DND-41 (cell line): ENCODE measurements around the gene CFAP65.

ENCODE experiments used
- ATAC-seq: fragments of 200-7000 bp; cut with Tn5 transposase; 3 replicates; pipeline ENCODE4 v1.9.1; 2021; ENCODE audit warnings: low read depth; ENCODE audit not compliant: insufficient read depth
- DNase-seq: peaks from one replicate; pipeline ENCODE4 v3.0.0-alpha.2; 2020
- H2AFZ ChIP-seq: 2 replicates; pipeline ENCODE4 v1.6.0; 2012; ENCODE audit warnings: low read depth, low read length
- H3K27ac ChIP-seq: 2 replicates; pipeline ENCODE4 v1.5.1; 2012; ENCODE audit warnings: low read length, inconsistent platforms
- H3K27me3 ChIP-seq: fragments of 200-600 bp; sonication (generic); 2 replicates; pipeline ENCODE4 v1.6.0; 2012; ENCODE audit warnings: low read length, mild to moderate bottlenecking, inconsistent platforms; ENCODE audit not compliant: insufficient read depth, poor library complexity
- H3K36me3 ChIP-seq: 2 replicates; pipeline ENCODE4 v1.5.1; 2012; ENCODE audit warnings: low read length, inconsistent platforms; ENCODE audit not compliant: insufficient read depth
- H3K4me1 ChIP-seq: 2 replicates; pipeline ENCODE4 v1.5.1; 2012; ENCODE audit warnings: mild to moderate bottlenecking, low read length; ENCODE audit not compliant: insufficient read depth
- H3K4me2 ChIP-seq: 2 replicates; pipeline ENCODE4 v1.6.0; 2012; ENCODE audit warnings: mild to moderate bottlenecking, moderate library complexity, low read length, inconsistent platforms; ENCODE audit not compliant: insufficient read depth
- H3K4me3 ChIP-seq, 2 experiments: fragments of 200-600 bp in 1 of 2; shearing (Covaris generic) in 1 of 2; 2 replicates each; pipeline ENCODE4 v1.5.1; 2012 to 2016; ENCODE audit warnings: inconsistent platforms in 2 of 2, low read length in 2 of 2, mild to moderate bottlenecking in 2 of 2, low read depth in 1 of 2, moderate library complexity in 1 of 2
- H3K79me2 ChIP-seq: 2 replicates; pipeline ENCODE4 v1.6.0; 2012; ENCODE audit warnings: low read length, inconsistent platforms; ENCODE audit not compliant: insufficient read depth
- H3K9ac ChIP-seq: 2 replicates; pipeline ENCODE4 v1.6.0; 2012; ENCODE audit warnings: low read depth, mild to moderate bottlenecking, inconsistent platforms, low read length, moderate library complexity
- H3K9me3 ChIP-seq: 2 replicates; pipeline ENCODE4 v1.5.1; 2012; ENCODE audit warnings: low read length, moderate library complexity, mild to moderate bottlenecking, inconsistent platforms; ENCODE audit not compliant: insufficient read depth, severe bottlenecking
- H4K20me1 ChIP-seq: 2 replicates; pipeline ENCODE4 v1.6.0; 2012; ENCODE audit warnings: low read length; ENCODE audit not compliant: insufficient read depth
- EZH2 ChIP-seq: IDR thresholded peaks from 3 replicates; pipeline ENCODE4 v1.6.1; 2012; ENCODE audit warnings: borderline replicate concordance, low read depth, mild to moderate bottlenecking, moderate library complexity, low read length, inconsistent platforms; ENCODE audit not compliant: severe bottlenecking
- TF ChIP-seq, protein P1 (sequence below): IDR thresholded peaks from 2 replicates; pipeline ENCODE4 v1.5.1; 2012; ENCODE audit warnings: borderline replicate concordance, low read length, moderate library complexity, mild to moderate bottlenecking; ENCODE audit not compliant: poor library complexity, severe bottlenecking; ENCODE audit errors: extremely low read depth

The CFAP65 gene

DNA sequence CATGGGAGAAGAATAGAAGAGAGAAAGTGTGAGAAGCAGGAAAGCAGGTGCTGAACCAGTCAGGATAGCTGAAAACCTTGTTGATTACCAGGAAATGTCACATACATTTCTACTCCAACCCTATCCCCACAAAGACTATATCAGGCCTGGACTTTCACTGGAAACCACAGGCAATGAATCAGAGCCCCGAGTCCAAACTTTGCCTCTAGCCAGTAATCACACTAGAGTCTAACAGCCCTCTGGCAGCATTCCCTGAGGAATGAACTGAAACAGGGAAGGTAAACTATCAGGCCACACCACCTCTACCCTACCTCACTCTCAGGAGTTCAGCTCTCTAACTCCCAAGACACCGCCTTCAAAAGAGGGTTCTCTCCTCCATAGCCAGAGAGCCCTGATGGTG is 38.1 kb upstream of the CFAP65 start:
- ATAC-seq = no peak
- Histone ChIP-seq H3K4me2 (no peak overlapping the region), H3K4me3 (no peak overlapping the region), H2AFZ (no peak overlapping the region), H3K27me3 (no peaks in the 10 kb centered on the region), H3K9me3 (no peaks in the 10 kb centered on the region), H3K36me3 (peaks cover 31% of the 10 kb centered on the region; the same call in 1 of the 2 replicates), H3K79me2 (no peaks in the 10 kb centered on the region), H4K20me1 (no peaks in the 10 kb centered on the region), H3K9ac (no peak overlapping the region), H3K27ac (no peak overlapping the region), H3K4me1 (no peaks in the 10 kb centered on the region)
- no peak for DNase-seq
- TF ChIP-seq, protein P1, sequence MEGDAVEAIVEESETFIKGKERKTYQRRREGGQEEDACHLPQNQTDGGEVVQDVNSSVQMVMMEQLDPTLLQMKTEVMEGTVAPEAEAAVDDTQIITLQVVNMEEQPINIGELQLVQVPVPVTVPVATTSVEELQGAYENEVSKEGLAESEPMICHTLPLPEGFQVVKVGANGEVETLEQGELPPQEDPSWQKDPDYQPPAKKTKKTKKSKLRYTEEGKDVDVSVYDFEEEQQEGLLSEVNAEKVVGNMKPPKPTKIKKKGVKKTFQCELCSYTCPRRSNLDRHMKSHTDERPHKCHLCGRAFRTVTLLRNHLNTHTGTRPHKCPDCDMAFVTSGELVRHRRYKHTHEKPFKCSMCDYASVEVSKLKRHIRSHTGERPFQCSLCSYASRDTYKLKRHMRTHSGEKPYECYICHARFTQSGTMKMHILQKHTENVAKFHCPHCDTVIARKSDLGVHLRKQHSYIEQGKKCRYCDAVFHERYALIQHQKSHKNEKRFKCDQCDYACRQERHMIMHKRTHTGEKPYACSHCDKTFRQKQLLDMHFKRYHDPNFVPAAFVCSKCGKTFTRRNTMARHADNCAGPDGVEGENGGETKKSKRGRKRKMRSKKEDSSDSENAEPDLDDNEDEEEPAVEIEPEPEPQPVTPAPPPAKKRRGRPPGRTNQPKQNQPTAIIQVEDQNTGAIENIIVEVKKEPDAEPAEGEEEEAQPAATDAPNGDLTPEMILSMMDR = no peak
- TF ChIP-seq EZH2 = no peak

DNA sequence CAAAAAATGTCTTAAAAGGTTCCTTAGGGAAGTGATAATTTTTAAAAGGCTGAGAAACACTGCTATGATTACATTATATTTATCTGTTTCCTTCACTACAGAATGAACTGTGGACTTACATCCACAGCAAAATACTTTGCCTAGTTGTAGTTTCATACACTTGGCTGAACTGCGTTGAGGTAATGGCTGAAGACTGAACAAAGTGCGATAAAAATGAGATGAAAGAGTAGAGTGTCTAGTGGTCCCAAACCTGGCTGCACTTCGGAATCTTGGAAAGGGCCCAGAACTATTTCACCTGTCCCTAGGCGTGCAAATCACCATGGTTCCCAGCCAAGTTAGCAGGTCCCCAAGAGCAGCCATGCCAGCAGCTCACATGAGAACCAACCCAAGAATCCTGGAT is 37.6 kb upstream of the CFAP65 start:
- DNase-seq (no peak), ATAC-seq (no peak)
- H3K4me2 ChIP-seq = no peak overlapping the region
- no peak overlapping the region for H3K4me3 ChIP-seq
- no peak overlapping the region for H2AFZ ChIP-seq
- no peaks in the 10 kb centered on the region for H3K9me3 ChIP-seq
- H3K27me3 ChIP-seq = no peaks in the 10 kb centered on the region
- H3K9ac ChIP-seq = no peak overlapping the region
- H3K4me1 ChIP-seq = no peaks in the 10 kb centered on the region
- H4K20me1 ChIP-seq = no peaks in the 10 kb centered on the region
- H3K27ac ChIP-seq = no peak overlapping the region
- H3K36me3 ChIP-seq = peaks cover 32% of the 10 kb centered on the region; the same call in 1 of the 2 replicates
- no peak for TF ChIP-seq EZH2
- TF ChIP-seq, protein P1 = no peak
- H3K79me2 ChIP-seq = no peaks in the 10 kb centered on the region

DNA sequence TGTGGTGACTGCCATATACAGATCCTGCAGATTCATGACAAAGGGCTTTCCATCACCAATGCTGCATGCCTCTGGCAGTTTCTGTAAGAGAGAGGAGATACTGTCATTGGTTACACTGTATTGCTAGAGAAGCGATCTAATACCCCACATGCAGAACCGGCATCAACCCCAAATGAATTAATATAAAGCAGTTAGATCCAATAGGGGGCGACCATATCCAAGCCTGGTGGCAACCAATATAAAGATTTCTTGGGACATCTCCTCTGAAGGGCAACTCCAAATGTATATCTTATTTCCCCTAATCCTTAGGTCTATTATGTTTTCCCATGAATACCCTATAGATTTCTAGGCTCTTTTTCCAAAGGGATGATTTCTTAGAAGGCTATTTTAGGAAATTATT is 36.8 kb upstream of the CFAP65 start:
- DNase-seq = no peak
- no peak for TF ChIP-seq EZH2
- TF ChIP-seq, protein P1 = no peak
- no peak for ATAC-seq
- H4K20me1 ChIP-seq = no peaks in the 10 kb centered on the region
- no peaks in the 10 kb centered on the region for H3K4me1 ChIP-seq
- no peaks in the 10 kb centered on the region for H3K9me3 ChIP-seq
- no peak overlapping the region for H3K4me2 ChIP-seq
- H3K9ac ChIP-seq = no peak overlapping the region
- H3K27me3 ChIP-seq = no peaks in the 10 kb centered on the region
- H3K27ac ChIP-seq = no peak overlapping the region
- H3K36me3 ChIP-seq = peaks cover 35% of the 10 kb centered on the region; the same call in 1 of the 2 replicates
- H2AFZ ChIP-seq = no peak overlapping the region
- H3K79me2 ChIP-seq = no peaks in the 10 kb centered on the region
- H3K4me3 ChIP-seq = no peak overlapping the region

DNA sequence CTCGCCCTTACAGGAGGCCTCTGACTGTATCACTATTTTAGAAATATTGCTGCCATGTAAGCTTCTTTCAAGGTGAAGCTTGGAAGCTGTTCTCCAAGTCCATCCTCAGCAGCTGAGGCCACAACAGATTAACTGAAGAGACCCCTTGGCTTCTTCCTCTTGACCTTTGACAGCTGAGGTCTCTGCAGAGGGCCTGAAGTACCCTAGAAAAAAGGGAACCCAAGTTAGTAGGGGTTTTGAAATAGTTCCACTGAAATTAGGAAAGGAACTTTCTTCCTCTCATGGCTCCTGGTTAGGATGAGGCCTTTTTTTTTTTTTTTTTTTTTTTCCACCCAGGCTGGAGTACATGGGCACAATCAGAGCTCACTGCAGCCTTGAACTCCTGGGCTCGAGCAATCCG is 34.9 kb upstream of the CFAP65 start:
- no peak for ATAC-seq
- H3K79me2 ChIP-seq = no peaks in the 10 kb centered on the region
- no peak overlapping the region for H3K9ac ChIP-seq
- H3K36me3 ChIP-seq = peaks cover 35% of the 10 kb centered on the region; the same call in 1 of the 2 replicates
- no peak overlapping the region for H3K27ac ChIP-seq
- H3K4me3 ChIP-seq = no peak overlapping the region
- H3K4me2 ChIP-seq = no peak overlapping the region
- no peaks in the 10 kb centered on the region for H3K9me3 ChIP-seq
- TF ChIP-seq, protein P1 = no peak
- TF ChIP-seq EZH2 = no peak
- H4K20me1 ChIP-seq = no peaks in the 10 kb centered on the region
- no peaks in the 10 kb centered on the region for H3K27me3 ChIP-seq
- no peak for DNase-seq
- H3K4me1 ChIP-seq = no peaks in the 10 kb centered on the region
- no peak overlapping the region for H2AFZ ChIP-seq
